Neural cell (in vitro differentiated cells): ENCODE results near the gene MBTPS2.

ENCODE experiments used
- CTCF ChIP-seq: fragments of 450-650 bp; IDR thresholded peaks from 2 replicates; pipeline ENCODE4 v1.5.1; 2014; ENCODE audit warnings: antibody characterized with exemption, mild to moderate bottlenecking, moderate library complexity; ENCODE audit not compliant: poor library complexity, severe bottlenecking
- EP300 ChIP-seq: fragments of 450-650 bp; conservative IDR thresholded peaks from 2 replicates; pipeline ENCODE4 v1.6.1; 2014; ENCODE audit warnings: antibody characterized with exemption, mild to moderate bottlenecking, moderate library complexity; ENCODE audit not compliant: poor library complexity, severe bottlenecking
- SMC3 ChIP-seq: fragments of 450-650 bp; conservative IDR thresholded peaks from 2 replicates; pipeline ENCODE4 v1.6.1; 2014; ENCODE audit warnings: antibody characterized with exemption, mild to moderate bottlenecking, moderate library complexity; ENCODE audit not compliant: poor library complexity

DNA sequence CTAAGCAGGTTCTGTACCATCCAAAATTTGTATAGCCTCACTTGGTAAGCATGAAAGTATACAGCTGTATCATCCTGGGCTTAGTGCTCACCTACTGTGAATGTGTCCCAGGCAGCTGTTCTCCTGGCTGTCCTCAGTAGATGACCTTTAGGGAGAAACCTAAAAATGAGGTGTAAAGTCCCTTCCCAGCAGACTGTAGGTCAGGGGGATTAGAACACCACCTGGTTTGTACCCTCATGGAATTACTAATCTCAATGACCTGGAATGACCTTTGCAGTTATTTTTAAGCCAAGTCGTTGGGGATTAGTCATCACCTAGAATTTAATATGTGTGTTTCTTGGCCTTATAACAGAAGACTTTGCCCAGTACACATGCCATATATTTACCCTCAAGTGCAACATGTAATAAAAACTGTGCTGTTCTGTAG is 39.1 kb upstream of the MBTPS2 start:
- TF ChIP-seq EP300 = no peak
- TF ChIP-seq CTCF = no peak
- no peak for TF ChIP-seq SMC3
